ENCODE measurements around the gene XXYLT1.

GRCh38 chr3:195156286-195156890 is 114.6 kb downstream of the XXYLT1 start:
- TF ChIP-seq CTCF (conservative IDR thresholded peaks at IDR 0.05; ENCODE audit: low read depth, low read length) (no peak), EZH2 (IDR thresholded peaks at IDR 0.05; ENCODE audit: low read length, unreplicated experiment) (no peak)
